ENCODE data around the gene ADAM8. TPM values are rescaled to one million over a fixed set of nuclear protein-coding genes. Genes with fewer than 3 reads are reported as not detected.

ADAM8 gene
- total and polyA plus RNA-seq, 2 donors (not counting 1 experiment from before 2014, with no cell fraction given), result 0.23 to 2.0 TPM

- Histone ChIP-seq H2AFZ (ENCODE audit: low read length) (no peak overlapping the region), H3K27ac (ENCODE audit: insufficient read depth, low read length) (no peak overlapping the region), H3K79me2 (ENCODE audit: control insufficient read depth, insufficient read depth, low read length) (no peaks in the 10 kb centered on the region), H3K9me3 (ENCODE audit: control insufficient read depth, insufficient read depth, low read depth, low read length) (no peaks in the 10 kb centered on the region), H3K4me1 (ENCODE audit: control insufficient read depth, extremely low read depth, insufficient read depth, low read length) (no peaks in the 10 kb centered on the region), H3K9ac (ENCODE audit: insufficient read depth, low read length) (no peak overlapping the region), H3K4me3 (replicated peaks in 1 of 4; ENCODE audit: control extremely low read depth in 1 of 4, insufficient read depth in 1 of 4, low read depth in 3 of 4, low read length in 4 of 4) (no peak overlapping the region), H3K36me3 (ENCODE audit: control insufficient read depth, insufficient read depth, low read length) (no peaks in the 10 kb centered on the region), H3K27me3 (ENCODE audit: control insufficient read depth, insufficient read depth, low read length) (peaks cover 35% of the 10 kb centered on the region), H4K20me1 (ENCODE audit: control insufficient read depth, extremely low read depth, insufficient read depth, low read length) (no peaks in the 10 kb centered on the region), H3K4me2 (ENCODE audit: extremely low read depth, insufficient read depth, low read length) (no peak overlapping the region)
- DNase-seq (ENCODE audit: low read depth in 2 of 2), result no peak
- TF ChIP-seq CTCF (conservative IDR thresholded peaks at IDR 0.05 in 1 of 2, IDR thresholded peaks at IDR 0.05 in 1 of 2; ENCODE audit: low read depth in 1 of 2, low read length in 2 of 2) (no peak), EZH2 (IDR thresholded peaks at IDR 0.05; ENCODE audit: low read length, missing control alignments) (no peak)
Measured at GRCh38 chr10:133231946-133232574, 44.6 kb downstream of the ADAM8 start.

GRCh38 chr10:133231244-133231945 is 45.3 kb downstream of the ADAM8 start:
- H3K4me3 ChIP-seq (replicated peaks in 1 of 4; ENCODE audit: control extremely low read depth in 1 of 4, insufficient read depth in 1 of 4, low read depth in 3 of 4, low read length in 4 of 4), result no peak overlapping the region
- no peaks in the 10 kb centered on the region for H3K4me1 ChIP-seq (ENCODE audit: control insufficient read depth, extremely low read depth, insufficient read depth, low read length)
- H2AFZ ChIP-seq (ENCODE audit: low read length), result no peak overlapping the region
- H3K79me2 ChIP-seq (ENCODE audit: control insufficient read depth, insufficient read depth, low read length), result no peaks in the 10 kb centered on the region
- no peak for DNase-seq (ENCODE audit: low read depth in 2 of 2)
- no peaks in the 10 kb centered on the region for H3K9me3 ChIP-seq (ENCODE audit: control insufficient read depth, insufficient read depth, low read depth, low read length)
- no peaks in the 10 kb centered on the region for H4K20me1 ChIP-seq (ENCODE audit: control insufficient read depth, extremely low read depth, insufficient read depth, low read length)
- peaks cover 28% of the 10 kb centered on the region for H3K27me3 ChIP-seq (ENCODE audit: control insufficient read depth, insufficient read depth, low read length)
- no peaks in the 10 kb centered on the region for H3K36me3 ChIP-seq (ENCODE audit: control insufficient read depth, insufficient read depth, low read length)
- H3K27ac ChIP-seq (ENCODE audit: insufficient read depth, low read length), result no peak overlapping the region
- TF ChIP-seq EZH2 (IDR thresholded peaks at IDR 0.05; ENCODE audit: low read length, missing control alignments) (peak; percentile 65), CTCF (conservative IDR thresholded peaks at IDR 0.05 in 1 of 2, IDR thresholded peaks at IDR 0.05 in 1 of 2; ENCODE audit: low read depth in 1 of 2, low read length in 2 of 2) (no peak)
- H3K9ac ChIP-seq (ENCODE audit: insufficient read depth, low read length), result no peak overlapping the region
- no peak overlapping the region for H3K4me2 ChIP-seq (ENCODE audit: extremely low read depth, insufficient read depth, low read length)

- Histone ChIP-seq H4K20me1 (ENCODE audit: control insufficient read depth, extremely low read depth, insufficient read depth, low read length) (no peaks in the 10 kb centered on the region), H3K79me2 (ENCODE audit: control insufficient read depth, insufficient read depth, low read length) (no peaks in the 10 kb centered on the region), H3K9ac (ENCODE audit: insufficient read depth, low read length) (no peak overlapping the region), H2AFZ (ENCODE audit: low read length) (no peak overlapping the region), H3K27ac (ENCODE audit: insufficient read depth, low read length) (no peak overlapping the region), H3K4me1 (ENCODE audit: control insufficient read depth, extremely low read depth, insufficient read depth, low read length) (no peaks in the 10 kb centered on the region), H3K4me3 (replicated peaks in 1 of 4; ENCODE audit: control extremely low read depth in 1 of 4, insufficient read depth in 1 of 4, low read depth in 3 of 4, low read length in 4 of 4) (no peak overlapping the region), H3K27me3 (ENCODE audit: control insufficient read depth, insufficient read depth, low read length) (peaks cover 27% of the 10 kb centered on the region), H3K36me3 (ENCODE audit: control insufficient read depth, insufficient read depth, low read length) (no peaks in the 10 kb centered on the region), H3K4me2 (ENCODE audit: extremely low read depth, insufficient read depth, low read length) (no peak overlapping the region), H3K9me3 (ENCODE audit: control insufficient read depth, insufficient read depth, low read depth, low read length) (no peaks in the 10 kb centered on the region)
- DNase-seq (ENCODE audit: low read depth in 2 of 2), result no peak
- TF ChIP-seq CTCF (conservative IDR thresholded peaks at IDR 0.05 in 1 of 2, IDR thresholded peaks at IDR 0.05 in 1 of 2; ENCODE audit: low read depth in 1 of 2, low read length in 2 of 2), result no peak
- TF ChIP-seq EZH2 (IDR thresholded peaks at IDR 0.05; ENCODE audit: low read length, missing control alignments), result peak; percentile 29
Measured at GRCh38 chr10:133230387-133231195, 46.1 kb downstream of the ADAM8 start.
